NB4 (cell line): ENCODE data around the gene FAT4.

Experiments used
- DNase-seq: peaks from one replicate; pipeline ENCODE4 v3.0.0; 2010; ENCODE audit warnings: low read depth
- H3K4me3 ChIP-seq: one replicate; pipeline ENCODE4 v1.5.1; 2011; ENCODE audit warnings: mild to moderate bottlenecking, low read depth, low read length, moderate library complexity
- CTCF ChIP-seq: IDR thresholded peaks from one replicate; pipeline ENCODE4 v1.5.1; 2012; ENCODE audit warnings: low read depth, low read length
- MAX ChIP-seq: IDR thresholded peaks from 2 replicates; pipeline ENCODE4 v1.6.1; 2011; ENCODE audit warnings: low read depth, low read length
- MYC ChIP-seq: IDR thresholded peaks from 2 replicates; pipeline ENCODE4 v1.6.1; 2011; ENCODE audit warnings: low read depth, low read length
- POLR2A ChIP-seq: IDR thresholded peaks from 2 replicates; pipeline ENCODE4 v1.6.1; 2011; ENCODE audit warnings: mild to moderate bottlenecking; ENCODE audit not compliant: insufficient read length; ENCODE audit errors: extremely low read depth

The FAT4 gene

GRCh38 chr4:125276811-125277210 lies 37.9 kb upstream of the FAT4 start:
- no peak overlapping the region for H3K4me3 ChIP-seq
- no peak for DNase-seq
- TF ChIP-seq CTCF, result no peak
- no peak for TF ChIP-seq MYC
- no peak for TF ChIP-seq POLR2A
- TF ChIP-seq MAX, result no peak

GRCh38 chr4:125277790-125278189 lies 37.0 kb upstream of the FAT4 start:
- TF ChIP-seq MYC (no peak), MAX (no peak), POLR2A (no peak), CTCF (no peak)
- H3K4me3 ChIP-seq, result no peak overlapping the region
- DNase-seq, result no peak

- no peak overlapping the region for H3K4me3 ChIP-seq
- DNase-seq, result no peak
- TF ChIP-seq POLR2A (no peak), MYC (no peak), MAX (no peak), CTCF (no peak)
Observed at GRCh38 chr4:125280892-125281403, 33.8 kb upstream of the FAT4 start.

- DNase-seq, result peak; percentile 41
- H3K4me3 ChIP-seq, result no peak overlapping the region
- peak; percentile 11 for TF ChIP-seq CTCF
- no peak for TF ChIP-seq MYC
Observed at GRCh38 chr4:125283707-125284279, 31.0 kb upstream of the FAT4 start.

GRCh38 chr4:125297116-125297515 lies 17.6 kb upstream of the FAT4 start:
- no peak overlapping the region for H3K4me3 ChIP-seq
- TF ChIP-seq MAX (no peak), MYC (no peak), CTCF (no peak), POLR2A (no peak)
- DNase-seq, result no peak

- no peak overlapping the region for H3K4me3 ChIP-seq
- no peak for TF ChIP-seq CTCF
- no peak for TF ChIP-seq POLR2A
- TF ChIP-seq MYC, result no peak
- no peak for TF ChIP-seq MAX
- DNase-seq, result no peak
Observed at GRCh38 chr4:125303058-125303457, 11.7 kb upstream of the FAT4 start.
